SK-N-SH treated with all-trans-retinoic acid at 6 μM for 48 hours (cell line): ENCODE results near the gene DEPDC7.

Source experiments
- ARNTL ChIP-seq: fragments of 450-650 bp; formaldehyde crosslinking; IDR thresholded peaks from 2 replicates; pipeline ENCODE4 v1.5.0; 2020; ENCODE audit warnings: low read depth, mild to moderate bottlenecking, moderate library complexity, borderline replicate concordance
- CSDC2 ChIP-seq: fragments of 250-450 bp; sonication (Bioruptor Pico); IDR thresholded peaks from 2 replicates; pipeline ENCODE4 v1.5.0; 2020; ENCODE audit warnings: mild to moderate bottlenecking, moderate library complexity
- CSRNP3 ChIP-seq: fragments of 250-450 bp; sonication (Bioruptor Pico); IDR thresholded peaks from 2 replicates; pipeline ENCODE4 v1.5.1; 2021; ENCODE audit warnings: mild to moderate bottlenecking, moderate library complexity
- ESRRG ChIP-seq: fragments of 250-450 bp; sonication (Bioruptor Pico); IDR thresholded peaks from 2 replicates; pipeline ENCODE4 v1.6.1; 2021; ENCODE audit warnings: mild to moderate bottlenecking
- ISL1 ChIP-seq: fragments of 250-450 bp; sonication (Bioruptor Pico); IDR thresholded peaks from 2 replicates; pipeline ENCODE4 v2.1.2; 2022; ENCODE audit warnings: mild to moderate bottlenecking, moderate library complexity
- PATZ1 ChIP-seq: fragments of 250-450 bp; sonication (Bioruptor Pico); IDR thresholded peaks from 2 replicates; pipeline ENCODE4 v1.8.0; 2020; ENCODE audit warnings: mild to moderate bottlenecking, moderate library complexity, borderline replicate concordance
- PPARA ChIP-seq: fragments of 250-450 bp; sonication (Bioruptor Pico); IDR thresholded peaks from 2 replicates; pipeline ENCODE4 v1.5.0; 2020; ENCODE audit warnings: mild to moderate bottlenecking, borderline replicate concordance
- RARB ChIP-seq: fragments of 250-450 bp; sonication (Bioruptor Pico); IDR thresholded peaks from 2 replicates; pipeline ENCODE4 v1.8.0; 2021; ENCODE audit warnings: mild to moderate bottlenecking, moderate library complexity
- SNAI2 ChIP-seq: fragments of 250-450 bp; sonication (Bioruptor Pico); IDR thresholded peaks from 2 replicates; pipeline ENCODE4 v1.5.0; 2020; ENCODE audit warnings: mild to moderate bottlenecking, moderate library complexity
- TCF4 ChIP-seq: fragments of 250-450 bp; sonication (Bioruptor Pico); IDR thresholded peaks from 2 replicates; pipeline ENCODE4 v1.8.0; 2021; ENCODE audit warnings: mild to moderate bottlenecking, moderate library complexity, borderline replicate concordance
- TOX ChIP-seq: fragments of 250-450 bp; sonication (Bioruptor Pico); IDR thresholded peaks from 2 replicates; pipeline ENCODE4 v1.8.0; 2021; ENCODE audit warnings: mild to moderate bottlenecking, moderate library complexity, borderline replicate concordance
- ZFP30 ChIP-seq: fragments of 450-650 bp; formaldehyde crosslinking; IDR thresholded peaks from 2 replicates; pipeline ENCODE4 v1.5.0; 2022; ENCODE audit warnings: mild to moderate bottlenecking, moderate library complexity
- ZNF565 ChIP-seq: fragments of 450-650 bp; formaldehyde crosslinking; conservative IDR thresholded peaks from 2 replicates; pipeline ENCODE4 v1.5.0; 2020; ENCODE audit warnings: low read depth, mild to moderate bottlenecking, moderate library complexity
- ZNF8 ChIP-seq: fragments of 450-650 bp; formaldehyde crosslinking; IDR thresholded peaks from 2 replicates; pipeline ENCODE4 v1.5.0; 2020; ENCODE audit warnings: mild to moderate bottlenecking, moderate library complexity

GRCh38 chr11:33060271-33060670, 44.6 kb downstream of the DEPDC7 start:
- no peak for TF ChIP-seq ESRRG (CRISPR knock-in tag)
- TF ChIP-seq ARNTL (CRISPR knock-in tag): no peak
- TF ChIP-seq PATZ1 (CRISPR knock-in tag): no peak
- no peak for TF ChIP-seq ZNF565 (CRISPR knock-in tag)
- no peak for TF ChIP-seq CSRNP3
- TF ChIP-seq TCF4: no peak
- no peak for TF ChIP-seq CSDC2
- no peak for TF ChIP-seq ISL1 (CRISPR knock-in tag)
- no peak for TF ChIP-seq PPARA (CRISPR knock-in tag)
- no peak for TF ChIP-seq RARB (CRISPR knock-in tag)
- no peak for TF ChIP-seq TOX (CRISPR knock-in tag)
- TF ChIP-seq ZNF8 (CRISPR knock-in tag): no peak
- no peak for TF ChIP-seq SNAI2 (CRISPR knock-in tag)
- TF ChIP-seq ZFP30 (CRISPR knock-in tag): no peak
